Measurements from ENCODE around the gene DHRS7C.
"Not testable (repeated sequence)": the region's sequence is repeated elsewhere in the genome, so short reads cannot be mapped to it uniquely, and the experiment has no call there.

Gene DHRS7C

DNA sequence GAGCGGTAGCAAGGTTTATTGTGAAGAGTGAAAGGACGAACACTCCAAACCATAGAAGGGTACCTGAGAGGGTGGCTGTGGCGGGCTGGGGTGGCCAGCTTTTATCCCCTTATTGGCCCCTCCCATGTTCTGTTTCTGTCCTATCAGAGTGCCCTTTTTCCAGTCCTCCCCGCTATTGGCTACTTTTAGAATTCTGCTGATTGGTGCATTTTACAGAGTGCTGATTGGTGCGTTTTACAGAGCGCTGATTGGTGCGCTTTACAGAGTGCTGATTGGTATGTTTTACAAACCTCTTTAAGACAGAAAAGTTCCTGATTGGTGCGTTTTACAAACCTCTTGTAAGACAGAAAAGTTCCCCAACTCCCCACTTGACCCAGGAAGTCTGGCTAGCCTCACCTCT is 18.0 kb upstream of the DHRS7C start:
- no peak for DNase-seq

DNA sequence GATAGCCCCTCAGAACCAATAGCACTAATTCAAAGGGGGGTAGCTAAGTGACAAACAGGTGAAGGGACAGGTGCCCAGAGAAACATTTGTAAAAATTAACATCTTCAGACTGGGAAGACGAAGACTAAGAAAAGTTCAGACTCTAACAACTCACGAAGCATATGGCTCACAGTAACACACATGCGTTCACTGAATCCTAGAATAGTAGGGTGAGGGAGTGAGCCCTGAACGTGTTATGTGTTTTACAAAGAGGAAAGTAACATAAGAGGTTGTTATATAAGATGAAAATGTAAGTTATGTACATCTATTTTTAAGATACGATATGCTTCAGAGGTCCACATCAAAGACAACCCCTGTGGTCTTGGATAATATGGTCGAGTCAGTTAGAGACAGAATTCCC is 15.3 kb upstream of the DHRS7C start:
- no peak for DNase-seq

DNA sequence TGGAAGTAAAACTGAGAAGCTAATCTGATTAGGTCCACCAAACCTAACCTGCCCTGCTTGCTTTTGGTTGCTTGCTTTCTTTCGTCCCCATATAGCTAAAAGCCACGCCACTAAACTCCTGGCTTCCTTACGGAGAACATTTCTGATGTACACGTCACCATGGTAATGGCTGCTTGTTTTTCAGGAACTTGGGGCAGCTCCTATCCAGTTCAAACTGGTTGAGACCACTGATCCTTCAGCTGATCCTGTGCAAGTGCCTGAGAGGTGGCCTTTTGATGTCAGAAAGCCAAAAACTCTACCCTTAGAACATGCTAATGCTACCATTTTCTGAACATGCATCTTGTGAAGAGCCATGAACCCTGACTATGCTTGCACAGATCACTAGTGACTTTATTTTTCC is 14.4 kb upstream of the DHRS7C start:
- DNase-seq: no peak

DNA sequence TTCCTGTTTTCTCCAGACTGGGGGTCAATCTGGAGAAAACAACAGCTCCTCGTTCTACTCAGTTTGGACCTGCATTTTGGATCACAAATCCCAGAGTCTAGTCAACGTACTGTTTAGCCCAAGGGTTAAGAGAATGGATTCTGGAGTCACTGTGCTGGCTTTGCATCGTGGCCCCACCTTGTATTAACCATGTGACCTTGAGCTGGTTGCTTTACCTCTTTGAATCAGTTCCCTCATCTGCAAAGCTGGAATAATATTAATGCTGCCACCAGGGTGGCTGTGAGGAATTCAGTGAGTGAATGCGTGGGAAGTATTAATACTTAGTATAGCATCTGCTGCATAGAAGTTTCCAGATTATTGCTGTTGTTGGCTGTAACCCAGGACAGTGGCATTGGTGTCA is 11.3 kb upstream of the DHRS7C start:
- no peak for DNase-seq

DNA sequence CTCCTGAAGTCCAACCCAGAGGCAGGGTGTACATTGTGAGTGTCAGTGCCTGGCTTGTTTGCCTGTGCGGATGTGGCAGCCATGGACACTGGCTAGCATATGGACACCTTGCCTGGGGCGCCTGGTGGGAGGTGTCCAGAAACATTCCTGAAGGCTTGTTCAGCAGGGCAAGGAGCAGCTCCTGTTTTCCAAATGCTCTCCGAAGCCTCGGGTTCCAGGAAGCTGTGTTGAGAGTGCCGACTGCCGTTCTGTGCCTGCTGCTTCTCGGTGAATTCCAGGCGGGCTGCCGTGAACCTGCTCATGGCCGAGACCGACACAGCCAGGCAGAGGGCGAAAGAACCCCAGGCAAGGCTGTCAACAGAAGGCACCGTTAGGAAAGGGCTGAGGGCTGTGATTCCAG is 10.9 kb upstream of the DHRS7C start:
- no peak for DNase-seq

DNA sequence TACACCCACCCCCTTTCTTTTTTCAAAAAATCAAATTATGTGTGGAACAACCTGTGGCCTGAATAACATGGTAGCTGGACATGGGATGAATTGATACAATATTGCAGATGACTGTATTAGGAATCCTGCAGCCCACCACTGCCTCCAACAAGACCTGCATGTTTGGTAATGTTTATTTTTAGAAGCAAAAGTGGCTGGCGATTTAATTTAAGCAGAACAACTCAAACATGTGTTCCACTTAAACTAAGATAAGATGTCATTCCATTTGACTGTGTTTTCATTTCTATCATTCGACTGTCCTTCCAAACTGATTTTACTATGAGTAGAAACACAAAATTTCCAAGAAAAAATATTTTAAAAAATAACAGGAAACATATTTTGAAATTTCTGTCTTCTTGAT is 10.1 kb upstream of the DHRS7C start:
- no peak for DNase-seq

DNA sequence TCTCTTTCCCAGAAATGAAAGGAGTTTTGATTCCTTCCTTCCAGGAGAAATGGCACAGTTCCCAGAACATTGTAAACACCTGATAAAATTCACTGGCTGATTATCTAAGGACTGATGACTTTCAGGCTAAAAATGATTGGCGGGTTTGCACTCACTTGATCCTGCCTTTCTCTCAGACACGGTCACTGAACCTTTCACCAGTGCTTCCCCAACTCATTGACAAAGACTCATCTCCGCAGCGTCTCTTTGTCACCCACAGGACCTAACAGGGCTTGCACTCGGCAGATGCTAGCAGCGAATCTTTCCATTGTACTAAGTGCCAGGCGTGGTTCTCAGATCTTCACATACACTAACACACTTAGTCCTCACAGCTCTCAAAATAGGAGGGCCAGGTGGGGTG is 7.3 kb upstream of the DHRS7C start:
- DNase-seq: no peak

DNA sequence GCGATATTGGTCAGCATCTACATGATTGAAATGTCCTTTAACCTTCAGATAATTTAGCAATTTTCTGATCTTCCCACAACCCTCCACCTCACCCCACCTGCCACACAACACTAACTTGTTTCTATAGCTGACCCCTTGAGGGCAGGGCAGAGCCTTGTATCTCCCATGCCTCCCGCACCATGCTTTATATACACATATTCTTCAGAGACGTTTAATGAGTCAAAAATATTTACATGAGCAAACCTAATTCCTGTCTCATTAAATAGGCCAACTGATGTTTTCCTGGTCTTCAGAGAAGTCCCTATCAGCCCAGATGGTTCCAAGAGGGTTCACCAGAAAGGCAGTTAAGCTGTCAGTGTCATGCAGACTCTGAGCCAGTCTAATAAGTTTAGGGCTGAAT is 6.6 kb upstream of the DHRS7C start:
- no peak for DNase-seq

DNA sequence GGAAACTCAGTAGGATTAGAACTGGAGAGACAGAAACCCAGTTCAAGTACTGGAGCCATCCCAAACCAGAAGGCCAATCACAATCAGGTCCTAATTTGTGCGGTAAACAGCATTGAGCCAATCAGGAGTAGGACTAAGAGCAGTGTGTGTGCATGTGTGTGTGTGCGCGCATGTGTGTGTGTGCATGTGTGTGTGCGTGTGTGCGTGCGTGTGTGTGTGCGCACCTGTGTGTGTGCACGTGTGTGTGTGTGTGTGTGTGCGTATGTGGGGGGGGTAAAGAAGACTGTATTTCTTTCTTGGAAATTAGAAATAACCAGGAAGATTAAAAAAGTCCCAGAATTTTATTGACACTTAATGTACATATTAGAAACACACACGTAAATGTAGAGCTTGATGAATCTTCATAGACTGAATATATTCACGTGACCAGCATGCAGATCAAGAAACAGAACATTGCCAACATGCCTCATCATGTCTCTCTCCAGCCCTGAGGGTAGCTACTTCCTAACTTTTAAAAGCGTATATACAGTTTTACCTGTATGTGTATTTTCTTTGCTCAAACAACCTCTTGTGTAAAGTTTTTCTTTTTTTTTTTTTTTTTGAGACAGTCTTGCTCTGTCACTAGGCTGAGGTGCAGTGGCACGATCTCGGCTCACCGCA is 919 bp upstream of the DHRS7C start:
- no peak for DNase-seq

DNA sequence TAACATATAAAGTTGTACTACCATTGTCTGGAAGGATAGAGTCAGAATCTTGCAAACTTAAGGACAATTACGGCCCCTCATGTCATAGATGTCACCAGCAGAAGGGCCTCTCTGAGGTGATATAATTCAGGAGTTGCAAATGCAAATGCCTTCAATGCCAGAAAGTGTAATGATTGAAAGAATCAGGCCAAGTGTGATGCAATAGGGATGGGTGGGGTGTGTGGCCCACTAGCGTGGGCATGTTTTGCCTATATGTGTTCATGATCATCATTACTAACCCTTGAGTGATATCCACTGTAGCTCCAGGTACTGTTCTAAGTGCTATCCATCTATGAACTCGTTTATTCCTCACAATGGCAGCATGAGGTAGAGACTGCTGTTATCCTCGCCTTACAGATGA is 1.1 kb downstream of the DHRS7C start:
- no peak for DNase-seq

DNA sequence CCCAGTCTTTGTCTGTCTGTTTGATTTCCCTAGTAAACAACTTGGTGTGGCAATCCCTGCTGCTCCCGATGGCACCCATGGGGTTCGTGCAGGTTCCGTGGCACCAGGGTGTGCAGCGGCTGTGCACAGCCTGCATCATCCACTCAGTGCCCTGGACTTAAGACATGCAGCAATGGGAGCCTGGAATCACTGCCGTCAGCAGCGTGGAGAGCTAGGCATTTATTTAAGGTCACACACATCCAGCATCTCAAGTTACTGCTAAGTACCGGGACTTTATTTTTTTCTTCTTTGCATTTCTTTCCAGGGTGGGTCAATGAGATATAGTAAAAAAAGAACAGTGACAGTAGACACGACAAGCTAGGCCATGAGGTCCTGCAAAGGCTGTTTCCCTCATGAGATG is 2.8 kb downstream of the DHRS7C start:
- DNase-seq: no peak

DNA sequence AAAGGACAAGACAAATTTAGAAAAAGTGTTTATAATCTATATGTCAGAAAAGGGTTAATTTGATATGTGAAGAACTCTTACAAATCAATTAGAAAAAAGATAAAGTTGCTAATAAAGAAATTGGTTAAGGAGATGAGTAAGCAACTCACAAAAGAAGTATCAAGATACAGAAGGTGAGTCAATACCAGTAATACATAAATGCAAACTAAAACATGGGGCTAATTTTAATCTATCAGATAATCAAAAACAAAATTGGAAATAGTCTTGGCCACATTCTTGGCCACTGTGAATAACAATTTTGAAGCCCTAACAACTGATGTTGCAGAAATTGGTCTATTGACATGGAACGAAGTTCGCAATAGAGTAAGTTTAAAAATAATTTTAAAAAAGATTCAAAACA is 6.8 kb downstream of the DHRS7C start:
- DNase-seq: no peak

DNA sequence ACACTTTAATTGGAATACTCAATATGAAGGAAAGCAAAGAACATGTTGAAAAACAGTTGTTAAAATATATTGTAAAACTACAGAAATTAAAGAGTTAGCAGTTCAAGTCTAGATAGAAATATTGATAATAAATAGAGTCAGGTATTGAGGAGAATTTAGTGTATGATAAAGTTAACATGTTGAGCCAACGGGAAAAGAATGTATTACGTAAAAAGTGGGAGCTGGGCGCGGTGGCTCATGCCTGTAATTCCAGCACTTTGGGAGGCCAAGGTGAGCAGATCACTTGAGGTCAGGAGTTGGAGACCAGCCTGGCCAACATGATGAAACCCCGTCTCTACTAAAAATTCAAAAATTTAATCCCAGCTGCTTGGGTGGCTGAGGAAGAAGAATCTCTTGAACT is 7.9 kb downstream of the DHRS7C start:
- not testable (repeated sequence) for DNase-seq

DNA sequence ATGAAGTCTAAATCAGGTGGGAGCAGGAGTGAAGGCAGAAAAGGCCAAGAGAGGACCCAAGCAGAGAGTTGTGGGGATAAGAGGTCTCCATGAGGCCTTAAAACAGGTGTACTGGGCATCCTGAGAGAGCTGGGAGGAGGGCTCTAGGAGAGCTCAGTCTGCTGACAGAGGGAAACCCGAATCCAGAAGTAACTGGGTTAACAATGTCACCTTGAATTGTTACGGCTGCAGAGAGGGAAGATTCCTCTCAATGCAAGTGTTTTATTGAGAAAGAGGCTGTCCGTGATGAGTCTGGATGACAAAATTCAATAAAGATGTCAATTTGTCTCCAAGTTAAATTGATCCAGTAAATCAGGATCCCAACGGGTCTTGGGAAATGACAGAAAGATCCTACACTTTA is 8.3 kb downstream of the DHRS7C start:
- no peak for DNase-seq

DNA sequence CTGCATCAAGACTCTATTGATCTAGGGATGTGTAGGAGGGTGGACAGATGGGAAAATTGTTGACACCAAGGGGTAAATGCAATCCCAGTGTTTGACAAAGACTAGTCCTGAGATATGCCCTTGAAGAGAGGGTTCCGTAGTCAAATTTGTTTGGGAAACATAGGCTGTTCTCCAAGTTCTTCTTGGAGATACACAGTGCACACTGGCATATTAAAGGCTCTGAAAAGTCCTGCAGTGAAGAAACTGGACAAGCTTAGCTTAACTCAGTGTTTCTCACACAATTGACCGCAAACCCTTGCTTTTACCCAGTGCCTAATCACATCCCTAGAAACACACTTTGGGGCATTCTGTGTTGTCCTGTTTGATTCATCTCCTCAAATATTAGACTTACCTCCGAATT is 10.8 kb downstream of the DHRS7C start:
- DNase-seq: no peak

DNA sequence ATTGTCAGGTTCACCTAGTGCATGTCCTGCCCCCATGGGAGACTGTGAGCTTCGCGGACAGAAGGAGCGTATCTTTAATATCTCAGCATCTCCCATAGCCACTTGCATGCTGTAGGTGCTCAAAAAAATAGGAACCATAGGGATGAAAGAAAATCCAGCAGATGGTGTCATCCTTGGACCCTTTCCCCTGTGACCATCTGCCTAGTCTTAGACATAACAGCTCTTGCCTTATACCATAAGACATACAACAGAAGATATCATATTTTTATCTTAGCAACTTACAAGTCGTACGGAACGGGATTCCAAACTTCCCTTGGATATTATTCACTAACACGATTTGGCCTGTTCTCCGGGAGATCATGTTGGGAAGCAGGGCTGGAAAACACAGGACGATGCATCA is 14.5 kb downstream of the DHRS7C start:
- no peak for DNase-seq

DNA sequence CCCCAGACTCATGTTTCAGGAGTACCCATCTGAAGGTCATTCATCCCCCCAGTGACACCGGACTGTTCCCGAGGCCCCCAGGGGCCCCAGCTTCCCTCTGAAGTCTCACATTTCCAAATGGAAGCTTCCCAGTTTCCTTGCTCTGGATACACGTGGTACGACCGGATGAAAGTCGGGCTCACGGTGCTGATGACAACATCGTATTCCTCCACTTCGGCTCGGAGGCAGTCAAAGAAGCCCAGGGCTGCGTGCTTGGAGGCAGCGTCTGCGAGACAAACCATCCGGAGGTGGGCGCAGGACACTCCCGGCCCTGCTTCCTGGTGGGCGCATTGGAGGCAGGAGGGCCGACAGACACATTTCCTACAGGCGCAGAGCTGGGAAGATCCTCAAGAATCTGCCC is 18.7 kb downstream of the DHRS7C start:
- DNase-seq: no peak

DNA sequence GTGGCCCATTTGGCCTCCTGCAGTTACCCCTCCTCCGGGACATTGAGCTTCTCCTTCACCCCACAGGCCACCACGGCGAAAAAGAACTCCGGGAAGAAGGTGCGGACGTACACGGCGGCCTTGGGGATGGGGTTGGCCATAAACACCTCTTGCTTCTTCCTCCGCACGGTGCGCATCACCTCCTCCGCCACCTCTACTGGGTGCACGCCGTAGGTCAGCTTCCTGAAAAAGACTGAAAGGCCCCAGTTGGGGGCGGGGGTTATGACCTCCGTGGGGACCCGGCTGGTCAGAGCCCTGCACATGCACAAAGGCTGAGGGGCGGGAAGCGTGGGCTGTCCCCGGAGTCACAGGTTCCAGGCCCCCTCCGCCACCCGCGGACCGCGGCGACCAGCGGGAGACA is 19.9 kb downstream of the DHRS7C start:
- no peak for DNase-seq

DNA sequence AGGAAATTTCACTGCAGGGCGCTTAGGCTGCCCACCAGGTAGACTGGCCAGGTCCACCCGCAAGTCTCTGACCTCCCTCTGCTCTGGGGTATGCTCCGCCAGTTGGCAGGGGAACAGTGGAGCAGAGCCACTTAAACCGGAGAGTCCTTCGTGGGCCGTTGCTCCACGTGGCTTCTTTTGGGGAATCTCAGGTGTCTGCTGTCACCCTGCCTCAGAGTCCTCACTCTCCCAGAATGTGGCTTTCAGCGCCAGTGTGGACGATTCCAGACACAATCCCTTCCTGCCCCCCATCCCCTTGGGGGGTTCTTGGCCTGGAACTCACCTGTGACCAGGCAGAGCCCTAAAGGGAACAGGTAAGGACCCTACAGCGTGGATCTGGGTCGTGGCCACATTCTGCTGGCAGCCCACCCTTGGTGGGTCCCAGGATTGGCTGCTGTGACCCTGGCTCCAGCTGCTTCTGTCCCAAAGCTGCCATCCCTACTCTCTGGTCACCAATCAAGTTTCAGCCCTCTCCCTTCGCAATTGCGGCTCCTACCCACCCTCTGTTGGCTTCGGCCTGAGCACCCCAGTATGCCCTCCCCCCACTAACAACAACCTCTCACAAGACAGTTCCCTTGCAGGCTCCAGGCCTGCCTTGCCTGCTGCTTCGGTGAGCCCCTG is 22.2 kb downstream of the DHRS7C start:
- DNase-seq: no peak

DNA sequence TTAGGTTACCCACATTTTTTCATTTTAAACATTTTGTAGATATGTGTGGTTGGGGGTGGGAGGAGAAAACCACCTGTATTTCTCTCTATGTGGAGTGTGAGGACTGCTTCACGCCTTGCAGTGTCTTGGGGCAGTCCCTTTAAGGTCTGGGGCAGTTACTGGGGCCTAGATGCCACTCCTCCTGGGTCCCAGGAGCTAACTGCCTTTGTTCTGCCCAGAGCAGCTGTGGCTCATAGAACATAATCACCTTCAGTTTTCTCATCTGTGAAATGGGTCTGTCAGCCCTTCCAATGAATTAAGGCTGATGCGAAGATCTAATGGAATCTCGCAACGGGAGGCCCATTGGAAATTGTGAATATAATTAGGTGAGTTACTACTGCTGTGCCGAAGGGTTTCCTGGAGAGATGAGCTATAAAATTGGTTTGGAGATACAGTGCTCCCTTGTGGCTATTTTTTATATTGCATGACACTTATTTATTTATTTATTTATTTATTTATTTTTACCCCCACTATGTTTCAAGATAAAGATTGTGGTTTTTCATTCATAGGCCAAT is 22.9 kb downstream of the DHRS7C start:
- DNase-seq: peak; percentile 40

DNA sequence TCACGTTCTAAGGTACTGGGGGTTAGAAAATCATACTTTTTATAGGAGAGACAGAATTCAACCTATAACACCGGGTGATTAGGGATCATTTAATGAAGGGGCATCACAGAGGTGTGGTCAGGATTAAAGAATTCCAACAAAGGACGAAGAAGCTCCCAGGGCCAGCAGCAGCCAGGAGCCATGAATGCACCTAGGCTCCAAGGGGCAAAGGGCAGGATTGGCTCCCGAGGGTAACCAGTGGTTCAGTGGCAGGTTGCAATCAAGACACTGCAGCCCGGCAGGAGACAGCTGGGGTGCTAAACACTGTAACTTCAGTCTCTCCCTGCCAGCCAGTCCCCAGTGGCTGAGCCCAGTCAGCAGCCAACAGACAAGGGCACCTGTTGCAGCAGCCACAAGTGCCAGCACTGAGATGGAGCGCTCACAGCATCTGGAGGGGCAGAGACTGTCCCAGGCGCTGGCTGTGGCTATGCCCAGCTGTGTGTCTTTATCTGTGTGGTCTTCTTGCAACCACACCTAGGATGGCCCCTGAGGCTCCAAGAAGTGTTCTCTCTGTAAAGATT is 23.9 kb downstream of the DHRS7C start:
- no peak for DNase-seq

DNA sequence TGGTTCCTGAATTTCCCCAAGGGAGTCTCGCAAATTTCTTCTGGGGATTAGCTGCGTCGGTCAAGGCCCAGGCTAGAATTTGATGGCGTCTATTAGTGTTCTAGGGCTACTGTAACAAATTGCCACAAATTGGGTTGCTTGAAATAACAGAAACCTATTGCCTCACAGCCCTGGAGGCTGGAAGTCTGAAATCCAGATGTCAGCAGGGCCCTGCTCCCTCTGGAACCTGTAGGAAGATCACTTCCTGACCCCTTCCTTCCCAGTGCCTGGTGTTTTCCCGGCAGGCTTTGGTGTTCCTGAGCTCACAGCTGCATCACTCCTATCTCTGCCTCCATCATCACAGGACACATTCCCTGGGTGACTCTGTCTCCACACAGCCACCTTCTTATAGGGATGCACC is 24.4 kb downstream of the DHRS7C start:
- DNase-seq: no peak

DNA sequence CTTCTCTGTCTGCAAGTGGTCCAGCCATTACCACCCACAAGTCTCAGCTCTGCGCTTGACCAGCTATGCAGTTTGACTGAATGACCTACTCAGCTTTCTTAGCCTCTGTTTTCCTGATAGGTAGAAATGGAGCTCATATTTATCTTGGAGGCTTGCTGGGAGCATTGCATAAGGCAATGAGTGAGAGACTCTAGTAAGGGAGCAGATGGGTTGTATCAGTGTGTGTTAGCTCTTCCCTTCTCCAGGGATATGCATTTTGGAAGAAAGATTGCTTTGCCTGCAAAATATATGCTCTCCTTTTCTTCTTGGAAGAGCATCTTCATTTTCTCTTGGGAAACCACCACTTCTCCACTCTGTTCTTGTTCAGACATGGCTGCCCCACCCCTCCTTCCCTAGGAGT is 26.1 kb downstream of the DHRS7C start:
- DNase-seq: no peak

DNA sequence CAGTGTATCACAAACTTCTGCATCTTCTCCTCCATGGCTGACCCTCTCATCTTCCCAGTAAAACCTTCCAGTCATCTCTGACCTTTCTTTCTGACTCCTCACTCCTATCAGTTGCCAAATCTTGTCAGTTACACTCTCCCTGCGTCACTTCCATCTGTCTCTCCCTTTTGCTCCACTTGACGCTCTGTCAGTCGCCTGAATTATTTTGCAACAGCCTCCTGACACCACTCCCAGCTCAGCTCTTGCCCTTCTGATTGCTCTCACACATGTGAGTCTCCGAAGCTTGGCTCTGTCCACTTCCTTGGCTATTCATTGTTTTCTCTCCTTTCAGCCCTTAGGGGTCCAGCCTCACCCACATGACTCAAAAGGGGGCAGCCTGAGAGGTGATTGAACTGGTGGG is 27.7 kb downstream of the DHRS7C start:
- peak; percentile 16 for DNase-seq

DNA sequence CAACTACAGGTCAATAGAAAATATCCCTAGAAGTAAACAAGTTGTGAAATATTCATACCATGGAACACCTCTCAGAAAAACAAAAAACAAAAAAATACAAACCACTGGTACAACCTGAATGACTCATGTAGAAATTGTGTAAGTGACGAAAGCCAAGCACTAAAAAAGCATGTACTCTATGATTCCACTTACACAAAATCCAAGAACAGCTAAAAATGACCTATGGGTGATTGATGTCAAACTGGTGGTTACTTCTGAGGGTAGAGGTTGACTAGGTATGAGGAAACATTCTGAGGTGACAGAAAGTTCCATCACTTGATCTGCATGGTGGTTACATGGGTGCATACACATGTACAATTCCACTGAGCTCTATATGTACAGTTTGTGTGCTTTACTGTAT is 31.1 kb downstream of the DHRS7C start:
- DNase-seq: no peak

All from suppressor macrophage treated with lipopolysaccharide for 4 hours (primary cell).